Measurements from ENCODE around the gene CAPZB.

Gene CAPZB

GRCh38 chr1:19368964-19369363 is 116.4 kb downstream of the CAPZB start:
- Histone ChIP-seq H3K27ac (no peak overlapping the region), H3K4me3 (no peak overlapping the region), H3K9me3 (ENCODE audit: low read depth, low read length) (no peaks in the 10 kb centered on the region), H3K36me3 (ENCODE audit: insufficient read depth, low read length) (no peaks in the 10 kb centered on the region; the same call in 1 of the 2 replicates), H3K9ac (ENCODE audit: insufficient read length) (no peak overlapping the region)
- no peak for TF ChIP-seq POLR2AphosphoS5 (IDR thresholded peaks at IDR 0.05; ENCODE audit: borderline replicate concordance, low read depth, low read length)
- TF ChIP-seq FOXP2 (optimal IDR thresholded peaks at IDR 0.05; ENCODE audit: control extremely low read depth, extremely low read length, insufficient read depth), result no peak
- no peak for TF ChIP-seq EZH2 (IDR thresholded peaks at IDR 0.05)
- DNase-seq (ENCODE audit: low read depth, low spot score), result no peak

DNA sequence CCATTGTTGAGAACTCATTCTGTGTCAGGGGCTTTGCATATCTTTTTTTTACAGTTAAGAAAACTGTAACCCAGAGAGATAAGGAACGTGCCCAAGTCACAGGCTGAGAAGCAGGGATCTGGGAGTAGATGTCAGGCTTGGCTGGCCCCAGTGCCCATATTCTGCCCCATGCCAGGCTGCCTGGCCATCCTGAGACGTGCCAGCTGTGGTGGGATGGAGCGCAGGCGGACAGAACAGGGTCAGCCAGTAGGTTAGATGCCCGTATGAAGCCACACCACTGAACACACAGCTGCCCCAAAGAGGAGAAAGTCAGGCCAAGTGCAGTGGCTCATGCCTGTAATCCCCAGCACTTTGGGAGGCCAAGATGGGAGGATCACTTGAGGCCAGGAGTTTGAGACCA is 117.3 kb downstream of the CAPZB start:
- Histone ChIP-seq H3K27ac (no peak overlapping the region), H3K36me3 (ENCODE audit: insufficient read depth, low read length) (no peaks in the 10 kb centered on the region), H3K9ac (ENCODE audit: insufficient read length) (no peak overlapping the region), H3K9me3 (ENCODE audit: low read depth, low read length) (no peaks in the 10 kb centered on the region), H3K4me3 (no peak overlapping the region)
- DNase-seq (ENCODE audit: low read depth, low spot score), result no peak
- no peak for TF ChIP-seq EZH2 (IDR thresholded peaks at IDR 0.05)
- TF ChIP-seq POLR2AphosphoS5 (IDR thresholded peaks at IDR 0.05; ENCODE audit: borderline replicate concordance, low read depth, low read length), result no peak
- TF ChIP-seq FOXP2 (optimal IDR thresholded peaks at IDR 0.05; ENCODE audit: control extremely low read depth, extremely low read length, insufficient read depth), result no peak

DNA sequence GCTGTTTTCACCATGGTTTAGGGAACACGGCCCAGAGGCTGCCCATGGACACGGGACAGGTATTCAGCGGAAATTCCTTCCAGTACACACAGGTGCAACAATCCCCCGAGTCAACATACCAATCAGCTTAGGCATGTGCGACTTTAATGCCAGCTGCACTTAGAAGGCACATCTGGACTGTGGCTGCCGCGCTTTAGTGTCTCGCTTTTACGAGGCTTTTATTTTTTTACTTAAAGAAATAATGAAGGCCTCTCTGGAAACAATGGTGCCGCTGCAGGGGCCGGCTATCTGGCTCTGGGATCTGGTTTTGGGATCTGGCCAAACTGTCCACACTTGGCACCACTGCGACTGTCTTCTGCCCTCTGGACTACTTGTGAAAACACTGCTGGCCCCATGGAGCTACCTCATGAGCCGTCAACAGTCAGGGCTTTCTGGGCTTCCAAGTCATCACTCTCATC is 117.7 kb downstream of the CAPZB start:
- H3K9ac ChIP-seq (ENCODE audit: insufficient read length), result no peak overlapping the region
- H3K4me3 ChIP-seq, result no peak overlapping the region
- TF ChIP-seq POLR2AphosphoS5 (IDR thresholded peaks at IDR 0.05; ENCODE audit: borderline replicate concordance, low read depth, low read length), result no peak
- no peak for TF ChIP-seq EZH2 (IDR thresholded peaks at IDR 0.05)
- no peak for TF ChIP-seq FOXP2 (optimal IDR thresholded peaks at IDR 0.05; ENCODE audit: control extremely low read depth, extremely low read length, insufficient read depth)
- H3K9me3 ChIP-seq (ENCODE audit: low read depth, low read length), result no peaks in the 10 kb centered on the region
- H3K27ac ChIP-seq, result no peak overlapping the region
- DNase-seq (ENCODE audit: low read depth, low spot score), result no peak
- H3K36me3 ChIP-seq (ENCODE audit: insufficient read depth, low read length), result no peaks in the 10 kb centered on the region

DNA sequence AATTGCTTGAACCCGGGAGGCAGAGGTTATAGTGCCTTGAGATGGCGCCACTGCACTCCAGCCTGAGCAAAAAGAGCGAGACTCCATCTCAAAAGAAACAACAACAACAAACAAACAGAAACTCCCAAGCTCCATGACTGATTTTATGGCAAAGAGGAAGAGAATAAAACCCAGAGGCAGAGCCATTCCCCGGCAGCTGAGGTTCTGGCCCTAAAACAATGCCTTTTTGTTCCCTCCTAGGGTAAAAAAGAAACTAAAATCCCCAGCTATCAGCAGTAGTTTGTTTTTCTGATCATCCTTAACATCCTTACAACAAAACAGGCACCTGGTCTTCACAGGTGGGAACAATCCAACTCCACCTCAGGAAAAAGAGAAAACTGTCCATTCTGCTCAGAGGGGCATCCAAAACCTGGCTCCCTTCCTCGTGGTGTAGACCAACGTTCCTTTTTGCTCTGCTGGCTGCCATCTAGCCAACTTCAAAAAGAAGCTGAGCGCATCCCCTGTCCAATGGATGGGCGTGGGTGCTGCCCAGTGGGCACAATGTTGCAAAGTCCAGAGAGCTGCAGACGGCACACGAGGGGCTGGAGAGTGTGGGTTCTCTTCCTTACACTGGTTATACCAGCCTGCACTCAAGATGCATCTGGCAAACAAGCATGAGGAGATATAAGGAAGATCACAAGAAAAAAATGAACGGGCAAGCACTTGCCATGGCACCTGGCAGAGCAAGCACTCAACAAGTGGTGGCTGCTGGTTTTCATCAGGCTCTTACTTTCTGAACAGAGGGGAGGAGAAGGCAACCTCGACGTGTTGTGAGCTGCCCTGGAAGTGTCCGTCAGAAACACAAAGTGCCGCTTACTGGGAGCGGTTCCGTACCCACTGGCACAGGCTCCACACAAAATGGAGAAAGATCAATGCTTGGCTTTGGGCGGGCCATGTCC is 118.5 kb downstream of the CAPZB start:
- no peak for DNase-seq (ENCODE audit: low read depth, low spot score)
- Histone ChIP-seq H3K4me3 (no peak overlapping the region), H3K9me3 (ENCODE audit: low read depth, low read length) (no peaks in the 10 kb centered on the region), H3K9ac (ENCODE audit: insufficient read length) (no peak overlapping the region), H3K27ac (no peak overlapping the region), H3K36me3 (ENCODE audit: insufficient read depth, low read length) (no peaks in the 10 kb centered on the region)
- TF ChIP-seq FOXP2 (optimal IDR thresholded peaks at IDR 0.05; ENCODE audit: control extremely low read depth, extremely low read length, insufficient read depth), result no peak
- TF ChIP-seq POLR2AphosphoS5 (IDR thresholded peaks at IDR 0.05; ENCODE audit: borderline replicate concordance, low read depth, low read length), result no peak
- no peak for TF ChIP-seq EZH2 (IDR thresholded peaks at IDR 0.05)

DNA sequence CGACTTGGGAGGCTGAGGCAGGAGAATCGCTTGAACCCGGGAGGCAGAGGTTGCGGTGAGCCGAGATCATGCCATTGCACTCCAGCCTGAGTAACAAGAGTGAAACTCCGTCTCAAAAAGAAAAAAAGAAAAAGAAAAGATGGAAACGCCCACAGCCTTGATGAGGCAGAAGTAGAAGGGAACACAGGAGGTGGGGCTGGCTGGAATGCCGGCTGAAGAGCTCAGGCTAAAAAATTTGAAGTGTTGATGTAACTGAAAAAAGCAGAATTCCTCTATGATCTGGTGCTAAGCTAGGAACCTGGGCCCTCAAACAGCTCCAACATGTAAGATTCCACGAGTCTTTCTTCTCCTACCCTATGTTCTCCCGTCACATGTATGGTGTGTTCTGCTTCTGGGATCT is 119.6 kb downstream of the CAPZB start:
- Histone ChIP-seq H3K27ac (no peak overlapping the region), H3K4me3 (no peak overlapping the region), H3K9me3 (ENCODE audit: low read depth, low read length) (no peaks in the 10 kb centered on the region), H3K36me3 (ENCODE audit: insufficient read depth, low read length) (no peaks in the 10 kb centered on the region), H3K9ac (ENCODE audit: insufficient read length) (no peak overlapping the region)
- TF ChIP-seq POLR2AphosphoS5 (IDR thresholded peaks at IDR 0.05; ENCODE audit: borderline replicate concordance, low read depth, low read length) (no peak), FOXP2 (optimal IDR thresholded peaks at IDR 0.05; ENCODE audit: control extremely low read depth, extremely low read length, insufficient read depth) (no peak), EZH2 (IDR thresholded peaks at IDR 0.05) (no peak)
- no peak for DNase-seq (ENCODE audit: low read depth, low spot score)

DNA sequence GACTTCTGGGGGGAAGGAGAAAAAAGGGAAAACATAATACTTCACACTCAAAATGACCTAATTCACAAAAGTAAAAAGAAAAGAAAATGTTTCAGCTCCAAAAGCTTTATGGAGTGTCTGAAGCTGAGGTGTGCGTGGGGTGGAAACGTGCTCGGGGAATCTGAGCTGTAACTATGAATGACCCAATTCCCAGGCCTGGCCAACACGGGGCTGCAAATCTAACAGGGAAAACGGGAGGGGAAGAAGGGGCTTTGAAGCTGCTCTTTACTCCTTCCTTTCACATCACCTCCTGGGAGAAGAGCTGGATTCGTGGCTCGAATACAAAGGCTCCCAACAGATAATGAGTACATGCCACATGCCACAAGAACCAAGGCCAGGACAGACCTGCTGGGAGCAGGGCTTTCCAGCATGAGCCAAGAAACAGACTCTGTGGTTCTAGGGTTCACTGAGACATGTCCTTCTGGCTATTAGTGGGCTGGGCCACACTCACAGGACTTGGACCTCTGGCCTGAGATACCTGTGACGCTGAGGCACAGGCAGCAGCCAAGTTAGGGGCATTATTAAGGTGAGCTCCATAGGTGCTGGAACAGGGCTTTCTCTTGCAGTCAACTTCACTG is 121.7 kb downstream of the CAPZB start:
- Histone ChIP-seq H3K27ac (no peak overlapping the region), H3K36me3 (ENCODE audit: insufficient read depth, low read length) (no peaks in the 10 kb centered on the region), H3K4me3 (no peak overlapping the region), H3K9ac (ENCODE audit: insufficient read length) (no peak overlapping the region), H3K9me3 (ENCODE audit: low read depth, low read length) (no peaks in the 10 kb centered on the region)
- TF ChIP-seq EZH2 (IDR thresholded peaks at IDR 0.05) (no peak), POLR2AphosphoS5 (IDR thresholded peaks at IDR 0.05; ENCODE audit: borderline replicate concordance, low read depth, low read length) (no peak), FOXP2 (optimal IDR thresholded peaks at IDR 0.05; ENCODE audit: control extremely low read depth, extremely low read length, insufficient read depth) (no peak)
- DNase-seq (ENCODE audit: low read depth, low spot score), result no peak

DNA sequence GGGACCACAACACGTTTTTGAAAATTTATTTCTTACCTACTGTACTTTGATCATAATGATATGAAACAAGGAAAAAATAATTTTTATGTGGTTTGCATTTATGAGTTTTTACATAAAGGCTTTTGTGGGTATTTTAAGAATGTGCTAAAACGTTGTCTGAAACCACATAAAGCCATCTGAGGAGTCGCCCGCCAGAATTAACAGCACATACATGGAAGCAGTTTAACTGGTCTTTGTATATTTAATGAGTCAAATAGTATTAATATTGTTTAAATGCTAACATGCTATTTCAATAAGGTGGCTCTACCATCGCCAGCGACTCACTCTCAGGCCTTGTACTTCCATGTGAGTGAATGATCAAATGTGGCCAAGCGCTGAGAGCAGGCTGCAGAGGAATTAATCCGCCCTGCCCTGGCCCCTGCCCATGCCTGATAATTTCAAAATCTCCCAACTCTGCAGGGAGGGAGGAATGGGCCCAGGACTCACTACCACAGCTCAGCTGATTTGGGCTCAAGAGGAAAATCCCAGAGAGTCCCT is 123.7 kb downstream of the CAPZB start:
- peak overlapping the region; percentile 5 for H3K9ac ChIP-seq (ENCODE audit: insufficient read length)
- DNase-seq (ENCODE audit: low read depth, low spot score), result no peak
- H3K36me3 ChIP-seq (ENCODE audit: insufficient read depth, low read length), result no peaks in the 10 kb centered on the region
- peak overlapping the region; percentile 54 for H3K27ac ChIP-seq
- no peak for TF ChIP-seq EZH2 (IDR thresholded peaks at IDR 0.05)
- TF ChIP-seq POLR2AphosphoS5 (IDR thresholded peaks at IDR 0.05; ENCODE audit: borderline replicate concordance, low read depth, low read length), result no peak
- no peak for TF ChIP-seq FOXP2 (optimal IDR thresholded peaks at IDR 0.05; ENCODE audit: control extremely low read depth, extremely low read length, insufficient read depth)
- H3K9me3 ChIP-seq (ENCODE audit: low read depth, low read length), result no peaks in the 10 kb centered on the region
- peak overlapping the region; percentile 26; the same call in 1 of the 2 replicates for H3K4me3 ChIP-seq

Data from SK-N-MC (cell line).